Transverse colon (tissue), 4 donors: Measurements from ENCODE around the gene PTPN7. TPM values are rescaled to one million over a fixed set of nuclear protein-coding genes. Genes with fewer than 3 reads are reported as not detected.
"Not testable (repeated sequence)": the region's sequence is repeated elsewhere in the genome, so short reads cannot be mapped to it uniquely, and the experiment has no call there.

ENCODE experiments used
- DNase-seq: peaks from one replicate; pipeline ENCODE4 v3.0.0-alpha.2; 2019
- H3K27ac ChIP-seq, 4 donors: fragments of 200-600 bp; sonication (generic); 2 replicates each; pipeline ENCODE4 v1.5.1; 2016 to 2018; ENCODE audit warnings: inconsistent platforms in 4 of 4
- H3K27me3 ChIP-seq: fragments of 200-600 bp; sonication (generic); 2 replicates; pipeline ENCODE4 v1.5.1; 2017; ENCODE audit warnings: inconsistent platforms
- H3K36me3 ChIP-seq, 4 donors: fragments of 200-600 bp; sonication (generic); 2 replicates each; pipeline ENCODE4 v1.5.1; 2017 to 2019; ENCODE audit warnings: inconsistent platforms in 4 of 4
- H3K4me1 ChIP-seq, 4 donors: fragments of 200-600 bp; sonication (generic); 2 replicates each; pipeline ENCODE4 v1.5.1; 2017 to 2020; ENCODE audit warnings: inconsistent platforms in 4 of 4
- H3K4me3 ChIP-seq, 4 donors: fragments of 200-600 bp; sonication (generic); 1 replicate in 1 of 4; 2 replicates in 3 of 4; pipeline versions ENCODE4 v1.5.1 to v1.6.1; 2017 to 2019; ENCODE audit warnings: inconsistent platforms in 4 of 4
- H3K9me3 ChIP-seq, 2 donors: fragments of 200-600 bp; sonication (generic); 2 replicates each; pipeline ENCODE4 v1.5.1; 2017 to 2019; ENCODE audit warnings: inconsistent platforms in 2 of 2
- EP300 ChIP-seq: sonication (generic); formaldehyde crosslinking; IDR thresholded peaks from one replicate; pipeline ENCODE4 v1.6.1; 2017; ENCODE audit warnings: antibody characterized with exemption, low read depth
- POLR2A ChIP-seq: fragments of 450-650 bp; IDR thresholded peaks from one replicate; pipeline ENCODE4 v1.6.1; 2016; ENCODE audit warnings: antibody characterized with exemption, mild to moderate bottlenecking, moderate library complexity
- POLR2AphosphoS5 ChIP-seq, 3 donors: sonication (generic); formaldehyde crosslinking; IDR thresholded peaks; one replicate each; pipeline ENCODE4 v1.6.1; 2016; ENCODE audit warnings: antibody characterized with exemption in 3 of 3
- WGBS, 2 donors: methylation state at CpG; one replicate each; pipeline ENCODE4 v1.1.5; 2018; ENCODE audit warnings: low coverage in 1 of 2; 5-methylcytosine and 5-hydroxymethylcytosine counted together
- in situ Hi-C, 4 donors: fragments of 200-750 bp; cut with MboI; loops; one replicate each; pipeline versions ENCODE4 v1.15.0 to v1.15.1; 2017; ENCODE audit warnings: low sequenced_read_pairs in 3 of 4, low pct_ligation_motif_present in 1 of 4, low pct_unique_long_range_greater_than_20kb in 1 of 4
- intact Hi-C: fragments of 100-400 bp; cut with DNase I; formaldehyde crosslinking; loops from one replicate; pipeline ENCODE4 v1.15.1; 2023; ENCODE audit warnings: low total_unique reads
- total RNA-seq, 4 donors: library from RNA; depleted of rRNA; stranded (reverse); fragments of >200 nt; gene quantifications; one replicate each; pipeline ENCODE4 v1.1.0, GENCODE V29; 2016
- TF ChIP-seq, protein P1 (sequence below), 5 experiments: fragments of 200-600 bp in 3 of 5; fragments of 450-650 bp in 2 of 5; sonication (generic) in 3 of 5; IDR thresholded peaks; 1 replicate in 2 of 5; 2 replicates in 3 of 5; pipeline ENCODE4 v1.5.1; 2016 to 2017; ENCODE audit warnings: antibody characterized with exemption in 5 of 5, inconsistent platforms in 3 of 5, mild to moderate bottlenecking in 2 of 5, moderate library complexity in 1 of 5

PTPN7 gene
- total RNA-seq, 4 donors from 2014 or later: 5.2 to 32.5 (median 14.0) TPM; not detected in 1

DNA sequence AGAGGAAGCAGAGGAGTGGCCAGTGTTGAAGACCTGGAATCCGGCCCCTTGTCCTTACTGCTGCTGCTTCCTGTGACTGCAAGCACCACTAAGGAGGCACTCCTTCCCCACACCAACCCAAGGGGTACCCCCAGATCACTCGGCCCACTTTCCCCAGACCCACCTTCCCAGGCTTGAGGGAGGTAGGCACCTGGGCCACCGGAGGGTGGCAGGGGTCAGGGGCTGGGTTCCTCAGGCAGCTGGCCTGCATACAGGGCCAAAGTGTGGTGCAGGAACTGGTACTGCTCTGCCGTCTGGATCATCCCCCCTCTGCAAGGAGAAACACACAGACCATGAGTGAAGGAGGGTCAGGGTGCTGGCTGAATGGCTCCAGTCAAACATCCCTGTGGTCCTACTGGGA, 12.0 kb downstream of the PTPN7 start:
- WGBS, 2 donors: 84% methylated on average over 4 of the region's 4 CpGs; no CpG with 5 or more reads in 1 of the 2 donors
- Histone ChIP-seq H3K27me3 (no peaks in the 10 kb centered on the region), H3K9me3 (no peaks in the 10 kb centered on the region), H3K4me3 (no peak overlapping the region), H3K27ac (no peak overlapping the region), H3K36me3 (no peaks in the 10 kb centered on the region), H3K4me1 (peaks cover 5 to 12% (median 8%) of the 10 kb centered on the region in 4 donors)
- intact Hi-C loops: no loop called here
- TF ChIP-seq, protein P1, sequence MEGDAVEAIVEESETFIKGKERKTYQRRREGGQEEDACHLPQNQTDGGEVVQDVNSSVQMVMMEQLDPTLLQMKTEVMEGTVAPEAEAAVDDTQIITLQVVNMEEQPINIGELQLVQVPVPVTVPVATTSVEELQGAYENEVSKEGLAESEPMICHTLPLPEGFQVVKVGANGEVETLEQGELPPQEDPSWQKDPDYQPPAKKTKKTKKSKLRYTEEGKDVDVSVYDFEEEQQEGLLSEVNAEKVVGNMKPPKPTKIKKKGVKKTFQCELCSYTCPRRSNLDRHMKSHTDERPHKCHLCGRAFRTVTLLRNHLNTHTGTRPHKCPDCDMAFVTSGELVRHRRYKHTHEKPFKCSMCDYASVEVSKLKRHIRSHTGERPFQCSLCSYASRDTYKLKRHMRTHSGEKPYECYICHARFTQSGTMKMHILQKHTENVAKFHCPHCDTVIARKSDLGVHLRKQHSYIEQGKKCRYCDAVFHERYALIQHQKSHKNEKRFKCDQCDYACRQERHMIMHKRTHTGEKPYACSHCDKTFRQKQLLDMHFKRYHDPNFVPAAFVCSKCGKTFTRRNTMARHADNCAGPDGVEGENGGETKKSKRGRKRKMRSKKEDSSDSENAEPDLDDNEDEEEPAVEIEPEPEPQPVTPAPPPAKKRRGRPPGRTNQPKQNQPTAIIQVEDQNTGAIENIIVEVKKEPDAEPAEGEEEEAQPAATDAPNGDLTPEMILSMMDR (IDR thresholded peaks at IDR 0.05): no peak
- no peak for TF ChIP-seq POLR2AphosphoS5 (IDR thresholded peaks at IDR 0.05)
- no peak for TF ChIP-seq POLR2A
- no peak for TF ChIP-seq EP300
- no peak for DNase-seq
- in situ Hi-C loops: loop anchor here in 3 of 4 donors (25.0 kb wide), 2 partner anchors 261 to 286 kb away; partner anchors contain the start of gene SHISA4 (in 2 of the 3)

- in situ Hi-C loops (loop anchor here in 3 of 4 donors (25.0 kb wide), 2 partner anchors 260 to 285 kb away; partner anchors contain the start of gene SHISA4 (in 2 of the 3)), intact Hi-C loops (no loop called here)
- Histone ChIP-seq H3K36me3 (no peaks in the 10 kb centered on the region), H3K9me3 (no peaks in the 10 kb centered on the region), H3K4me3 (no peak overlapping the region), H3K27ac (no peak overlapping the region), H3K27me3 (no peaks in the 10 kb centered on the region), H3K4me1 (peaks cover 11 to 25% (median 15%) of the 10 kb centered on the region in 4 donors)
- no peak for DNase-seq
- 72% methylated on average over 3 of the region's 3 CpGs; no CpG with 5 or more reads in 1 of the 2 donors for WGBS, 2 donors
- TF ChIP-seq POLR2A: no peak
- no peak for TF ChIP-seq EP300
- TF ChIP-seq POLR2AphosphoS5 (IDR thresholded peaks at IDR 0.05): no peak
- TF ChIP-seq, protein P1 (IDR thresholded peaks at IDR 0.05): no peak
Observed at GRCh38 chr1:202146993-202147392, 13.4 kb downstream of the PTPN7 start.

- Histone ChIP-seq H3K27me3 (no peaks in the 10 kb centered on the region), H3K9me3 (no peaks in the 10 kb centered on the region), H3K4me3 (no peak overlapping the region), H3K36me3 (no peaks in the 10 kb centered on the region), H3K4me1 (peaks cover 11 to 32% (median 15%) of the 10 kb centered on the region in 4 donors), H3K27ac (no peak overlapping the region)
- TF ChIP-seq POLR2A: no peak
- TF ChIP-seq, protein P1 (IDR thresholded peaks at IDR 0.05): no peak
- no peak for TF ChIP-seq POLR2AphosphoS5 (IDR thresholded peaks at IDR 0.05)
- no peak for TF ChIP-seq EP300
- intact Hi-C loops (no loop called here), in situ Hi-C loops (loop anchor here in 3 of 4 donors (25.0 kb wide), 2 partner anchors 259 to 284 kb away; partner anchors contain the start of gene SHISA4 (in 2 of the 3))
- 86 to 89% methylated on average over 5 of the region's 5 CpGs for WGBS, 2 donors
- DNase-seq: no peak
Observed at GRCh38 chr1:202146279-202146678, 14.1 kb downstream of the PTPN7 start.

GRCh38 chr1:202145744-202146140, 14.7 kb downstream of the PTPN7 start:
- intact Hi-C loops, H3K4me3 ChIP-seq, DNase-seq, H3K27ac ChIP-seq, H3K27me3 ChIP-seq, H3K9me3 ChIP-seq, H3K36me3 ChIP-seq: not testable (repeated sequence)
- in situ Hi-C loops: loop anchor here in 3 of 4 donors (25.0 kb wide), 2 partner anchors 258 to 283 kb away; partner anchors contain the start of gene SHISA4 (in 2 of the 3)
- 91 to 92% methylated on average over 2 to 8 of the region's 8 CpGs for WGBS, 2 donors
- H3K4me1 ChIP-seq: peaks cover 11 to 34% (median 15%) of the 10 kb centered on the region in 4 donors
